ENCODE measurements around the gene BTBD1.
"Not testable (repeated sequence)": the region's sequence is repeated elsewhere in the genome, so short reads cannot be mapped to it uniquely, and the experiment has no call there.

The BTBD1 gene

DNA sequence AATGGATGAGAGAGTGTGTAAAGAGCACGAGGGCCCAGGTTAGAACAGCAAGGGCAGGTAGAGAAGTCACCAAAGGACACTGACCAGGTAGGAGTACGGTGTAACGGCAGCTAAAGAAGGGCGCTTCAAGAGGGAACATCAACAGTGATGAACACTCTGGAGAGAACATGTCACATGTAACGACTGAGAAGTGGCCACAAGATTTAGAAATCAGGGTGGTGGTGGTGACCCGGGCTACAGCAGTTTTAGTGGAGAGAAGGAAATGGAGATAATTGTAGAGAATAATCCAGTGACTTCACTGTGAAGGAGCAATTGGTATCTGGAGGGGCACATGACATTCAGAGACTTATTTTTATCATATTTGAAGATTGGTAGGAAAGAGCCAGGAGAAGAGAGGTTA is 54.4 kb downstream of the BTBD1 start:
- Histone ChIP-seq H3K4me1 (ENCODE audit: insufficient read depth, poor library complexity, severe bottlenecking) (peaks cover 14% of the 10 kb centered on the region), H3K27ac (ENCODE audit: poor library complexity, severe bottlenecking) (no peak overlapping the region), H3K4me3 (ENCODE audit: severe bottlenecking) (no peak overlapping the region)

DNA sequence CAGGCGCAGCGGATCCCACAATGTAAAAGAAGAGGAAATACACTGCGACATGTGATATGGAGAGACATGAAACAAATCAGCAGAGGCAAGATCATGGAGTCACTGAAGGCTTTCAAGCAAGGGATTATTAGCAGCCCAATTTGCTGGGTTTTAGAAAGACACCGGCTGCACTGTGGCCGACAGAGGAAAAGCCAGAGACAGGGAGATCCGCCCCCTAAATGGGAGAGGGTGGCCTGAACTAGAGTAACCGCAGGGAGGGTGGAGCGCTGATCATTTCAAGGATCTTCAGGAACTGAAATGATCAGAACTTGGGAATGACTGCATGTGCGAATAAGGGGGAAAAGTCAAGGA is 55.0 kb downstream of the BTBD1 start:
- H3K4me1 ChIP-seq (ENCODE audit: insufficient read depth, poor library complexity, severe bottlenecking) = peaks cover 14% of the 10 kb centered on the region
- no peaks in the 10 kb centered on the region for H3K27me3 ChIP-seq (ENCODE audit: insufficient read depth, poor library complexity, severe bottlenecking)
- H3K36me3 ChIP-seq (ENCODE audit: low read depth) = peaks cover 39% of the 10 kb centered on the region
- peak overlapping the region; percentile 85 for H3K4me3 ChIP-seq (ENCODE audit: severe bottlenecking)
- no peak for ATAC-seq (ENCODE audit: low read depth)
- no peaks in the 10 kb centered on the region for H3K9me3 ChIP-seq (ENCODE audit: severe bottlenecking)
- no peak for DNase-seq (ENCODE audit: low spot score)
- peak overlapping the region; percentile 56 for H3K27ac ChIP-seq (ENCODE audit: poor library complexity, severe bottlenecking)
- no peak for TF ChIP-seq CTCF (IDR thresholded peaks at IDR 0.05; ENCODE audit: poor library complexity, severe bottlenecking)

More for the DNA sequence above, 54.4 kb downstream of the BTBD1 start:
- ATAC-seq (ENCODE audit: low read depth) (no peak), DNase-seq (ENCODE audit: low spot score) (no peak)
- TF ChIP-seq CTCF (IDR thresholded peaks at IDR 0.05; ENCODE audit: poor library complexity, severe bottlenecking) = no peak
- H3K27me3 ChIP-seq (ENCODE audit: insufficient read depth, poor library complexity, severe bottlenecking) = no peaks in the 10 kb centered on the region
- no peaks in the 10 kb centered on the region for H3K9me3 ChIP-seq (ENCODE audit: severe bottlenecking)
- peaks cover 39% of the 10 kb centered on the region for H3K36me3 ChIP-seq (ENCODE audit: low read depth)

DNA sequence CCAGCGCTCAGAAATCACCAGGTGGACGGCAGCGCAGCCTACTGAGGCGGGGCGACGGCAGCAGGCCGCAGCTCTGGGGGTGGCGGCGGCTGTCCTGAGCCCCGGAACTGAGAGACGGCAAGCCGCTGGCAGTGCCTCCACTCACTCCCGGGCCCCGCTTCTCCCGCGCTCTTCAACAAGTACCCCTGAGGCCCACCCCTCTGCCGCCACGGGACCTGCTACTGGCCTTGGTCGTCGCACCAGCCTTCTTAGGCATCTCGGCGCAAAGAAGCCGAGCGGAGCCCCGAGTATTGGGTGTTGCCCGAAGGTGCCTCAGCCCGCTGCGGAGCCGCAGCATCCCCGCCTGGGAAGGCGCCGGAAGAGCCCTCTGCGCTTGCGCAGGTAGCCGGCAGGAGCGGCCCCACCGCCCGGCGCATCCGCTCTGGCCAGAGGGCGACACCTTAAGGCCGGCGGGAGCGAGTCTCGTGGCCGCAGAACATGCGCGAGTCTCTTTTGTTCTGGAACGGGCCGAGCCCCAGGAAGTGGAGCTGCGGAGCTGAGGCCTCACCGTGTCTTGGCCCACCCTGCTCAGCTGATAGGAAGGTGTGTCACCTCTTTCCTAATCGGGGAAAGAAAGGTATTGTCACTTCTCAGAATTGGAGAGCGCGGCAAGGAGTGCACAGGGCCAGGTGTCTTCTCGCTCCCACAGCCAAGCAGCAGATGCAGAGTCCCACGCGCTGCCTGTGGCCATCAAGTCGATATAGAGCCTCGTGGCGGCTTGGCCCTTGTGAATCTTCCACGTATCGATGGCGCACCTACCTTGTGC is 55.6 kb downstream of the BTBD1 start, which contains the start of gene C15orf40:
Gene C15orf40 (minus strand): TSS at position 369 of the 805 bp plus-strand sequence. CDS start 32 bp downstream, at position 337.
- ATAC-seq (ENCODE audit: low read depth) (peak; percentile 92), DNase-seq (ENCODE audit: low spot score) (peak; percentile 96)
- peak within 1 kb of the TSS; percentile 85 for H3K4me3 ChIP-seq (ENCODE audit: severe bottlenecking)
- no peaks in the 10 kb centered on the region for H3K27me3 ChIP-seq (ENCODE audit: insufficient read depth, poor library complexity, severe bottlenecking)
- H3K27ac ChIP-seq (ENCODE audit: poor library complexity, severe bottlenecking) = peak within 1 kb of the TSS; percentile 56
- peaks cover 14% of the 10 kb centered on the region for H3K4me1 ChIP-seq (ENCODE audit: insufficient read depth, poor library complexity, severe bottlenecking)
- H3K9me3 ChIP-seq (ENCODE audit: severe bottlenecking) = no peaks in the 10 kb centered on the region
- peak; percentile 99 for TF ChIP-seq CTCF (IDR thresholded peaks at IDR 0.05; ENCODE audit: poor library complexity, severe bottlenecking)
- H3K36me3 ChIP-seq (ENCODE audit: low read depth) = peaks cover 39% of the 10 kb centered on the region

DNA sequence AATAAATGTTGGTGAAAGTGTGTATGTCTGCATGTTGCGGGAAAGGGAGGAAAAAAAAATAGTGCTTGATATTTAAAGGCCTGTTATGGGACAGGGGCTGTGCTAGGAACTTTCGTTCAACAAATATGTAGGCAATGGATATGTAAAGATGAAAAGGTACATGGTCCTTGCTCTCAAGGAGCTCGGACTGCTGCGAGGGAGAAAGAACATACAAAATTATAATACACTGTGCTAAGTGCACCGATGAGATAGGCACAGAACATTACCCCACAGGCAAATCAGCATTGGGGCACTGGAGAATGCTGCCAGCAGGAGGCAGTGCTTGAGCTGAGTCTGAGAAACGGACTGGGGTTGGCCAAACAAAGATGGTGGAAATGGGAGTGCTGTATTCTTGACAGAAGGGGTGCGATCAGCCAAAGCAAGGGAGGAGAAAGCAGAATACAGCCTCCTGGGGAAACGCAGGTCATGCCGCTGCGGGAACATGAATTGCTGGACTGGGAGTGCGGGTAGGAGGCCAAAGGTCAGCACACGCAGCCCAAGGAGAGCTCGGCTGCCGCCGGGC is 56.3 kb downstream of the BTBD1 start:
- H3K36me3 ChIP-seq (ENCODE audit: low read depth) = peaks cover 42% of the 10 kb centered on the region
- DNase-seq (ENCODE audit: low spot score) (no peak), ATAC-seq (ENCODE audit: low read depth) (peak; percentile 18)
- H3K4me3 ChIP-seq (ENCODE audit: severe bottlenecking) = peak overlapping the region; percentile 85
- H3K27ac ChIP-seq (ENCODE audit: poor library complexity, severe bottlenecking) = peak overlapping the region; percentile 56
- no peaks in the 10 kb centered on the region for H3K27me3 ChIP-seq (ENCODE audit: insufficient read depth, poor library complexity, severe bottlenecking)
- peaks cover 14% of the 10 kb centered on the region for H3K4me1 ChIP-seq (ENCODE audit: insufficient read depth, poor library complexity, severe bottlenecking)
- TF ChIP-seq CTCF (IDR thresholded peaks at IDR 0.05; ENCODE audit: poor library complexity, severe bottlenecking) = peak; percentile 87
- H3K9me3 ChIP-seq (ENCODE audit: severe bottlenecking) = no peaks in the 10 kb centered on the region

- TF ChIP-seq CTCF (IDR thresholded peaks at IDR 0.05; ENCODE audit: poor library complexity, severe bottlenecking) = peak; percentile 79
- H3K4me3 ChIP-seq (ENCODE audit: severe bottlenecking); H3K27me3 ChIP-seq (ENCODE audit: insufficient read depth, poor library complexity, severe bottlenecking); H3K4me1 ChIP-seq (ENCODE audit: insufficient read depth, poor library complexity, severe bottlenecking); DNase-seq (ENCODE audit: low spot score); H3K9me3 ChIP-seq (ENCODE audit: severe bottlenecking); H3K27ac ChIP-seq (ENCODE audit: poor library complexity, severe bottlenecking); ATAC-seq (ENCODE audit: low read depth): not testable (repeated sequence)
- H3K36me3 ChIP-seq (ENCODE audit: low read depth) = peaks cover 17% of the 10 kb centered on the region
These were observed 66.4 kb downstream of the BTBD1 start for GRCh38 chr15:83000672-83001031.

All from RWPE2 (cell line).